Caki2 (cell line): ENCODE data around the gene NT5C1B. TPM values are rescaled to one million over a fixed set of nuclear protein-coding genes. Genes with fewer than 3 reads are reported as not detected.

Experiments used
- DNase-seq: peaks from one replicate; pipeline ENCODE4 v3.0.0-alpha.2; 2015; ENCODE audit warnings: low read depth
- in situ Hi-C: cut with HindIII; loops from 2 replicates; pipeline ENCODE4 v1.10.0; 2016; ENCODE audit warnings: low sequenced_read_pairs, low pct_unique_long_range_greater_than_20kb, mixed read lengths
- total RNA-seq: library from RNA; depleted of rRNA; stranded (reverse); fragments of >200 nt; shearing (Covaris generic); gene quantifications from 2 replicates; pipeline ENCODE4 v1.2.3, GENCODE V29; 2014; ENCODE audit warnings: low replicate concordance; rRNA removed

Gene NT5C1B
- total RNA-seq, 1 experiment from 2014 or later: not detected

DNA sequence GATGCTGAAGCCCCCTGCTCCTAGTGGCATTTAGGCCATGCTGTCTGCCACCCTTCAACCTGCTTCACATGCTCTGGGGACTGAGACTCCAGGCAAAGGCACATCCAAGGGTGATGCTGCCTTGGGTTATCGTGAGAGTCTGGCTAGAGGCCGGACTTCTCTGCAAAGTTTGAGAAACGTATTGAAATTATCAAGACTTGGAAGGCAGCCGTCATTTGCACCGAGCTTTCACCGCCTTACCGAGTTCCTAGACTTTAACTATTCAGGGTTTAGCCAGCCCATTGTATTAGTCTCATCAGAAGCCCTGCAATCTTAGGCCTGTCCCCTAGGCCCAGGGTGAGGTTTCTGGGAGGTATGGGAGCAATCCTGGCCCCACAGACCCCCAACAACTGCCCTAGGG, 62.9 kb downstream of the NT5C1B start:
- in situ Hi-C loops: loop anchor here (25.0 kb wide), 1 partner anchor 1361 kb away; no protein-coding TSS in a partner anchor
- no peak for DNase-seq

DNA sequence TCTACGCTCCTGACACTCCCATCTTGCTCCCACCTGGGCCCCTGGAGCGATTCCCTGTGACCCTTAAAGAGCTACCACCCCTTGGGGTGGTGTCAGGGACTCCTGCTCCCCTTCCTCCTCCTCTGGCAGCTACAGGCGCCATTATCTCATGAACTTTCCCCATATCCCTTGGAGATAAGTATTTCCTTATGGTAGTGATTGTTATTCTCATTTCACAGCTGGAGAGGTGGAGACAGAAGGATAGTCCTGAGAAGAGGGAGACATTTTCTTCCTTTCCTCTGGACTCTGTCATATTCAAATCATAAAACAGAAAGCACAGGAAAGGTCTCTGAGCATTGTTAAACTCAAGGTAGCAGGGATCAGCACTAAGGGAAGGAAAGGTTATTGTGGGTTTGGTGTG, 63.5 kb downstream of the NT5C1B start:
- in situ Hi-C loops: loop anchor here (25.0 kb wide), 1 partner anchor 1361 kb away; no protein-coding TSS in a partner anchor
- DNase-seq: no peak

DNA sequence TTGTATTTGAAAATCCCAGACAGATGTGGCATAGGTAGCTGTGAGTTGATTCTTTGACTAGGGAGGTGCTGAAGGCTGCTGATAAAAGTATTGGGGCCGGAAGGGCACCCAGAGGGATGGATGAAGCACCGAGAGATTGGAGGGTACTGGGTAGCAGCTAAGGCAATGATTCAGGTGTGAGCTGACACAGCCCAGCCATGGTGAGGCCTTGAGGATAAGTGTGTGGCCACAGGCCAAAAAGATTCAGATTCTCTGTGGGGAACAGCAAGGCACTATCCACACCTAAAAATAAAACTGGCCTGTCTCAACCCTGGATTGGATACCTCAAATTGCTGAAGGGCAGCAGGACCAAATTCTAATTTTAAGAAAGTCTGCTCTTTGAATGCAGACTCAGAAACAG, 64.1 kb downstream of the NT5C1B start:
- in situ Hi-C loops: loop anchor here (25.0 kb wide), 1 partner anchor 1362 kb away; no protein-coding TSS in a partner anchor
- no peak for DNase-seq

DNA sequence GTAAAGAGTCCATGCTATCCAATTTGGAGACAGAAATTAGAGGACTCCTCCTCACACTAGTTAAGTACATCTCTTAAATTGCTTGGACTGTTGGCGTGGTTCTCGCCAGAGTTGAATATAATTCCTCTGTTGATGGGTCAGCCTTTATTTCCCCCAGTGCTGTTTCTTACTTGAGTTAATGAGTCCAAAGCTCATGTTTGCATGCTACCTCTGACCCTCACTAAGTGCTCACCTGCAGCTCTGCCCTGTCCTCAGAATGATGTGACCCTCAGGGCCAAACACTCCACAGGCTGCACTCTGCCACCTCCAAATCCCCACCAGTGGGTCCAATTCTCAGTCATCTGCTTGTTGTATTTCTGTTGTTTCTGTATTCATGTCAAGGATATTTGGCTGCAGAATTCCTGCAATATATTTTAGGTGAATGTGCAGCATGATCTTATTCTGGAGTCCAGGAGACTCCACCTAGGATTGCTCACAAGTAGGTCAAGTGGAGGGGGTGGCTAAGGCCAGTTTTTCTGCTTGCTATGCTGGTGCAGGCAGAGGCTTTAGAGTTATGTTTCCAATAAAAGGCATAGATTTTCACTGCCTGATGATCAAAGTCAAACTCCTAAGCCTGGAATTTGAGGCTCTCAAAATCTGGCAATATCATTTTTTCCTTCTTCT, 66.8 kb downstream of the NT5C1B start:
- in situ Hi-C loops: no loop called here
- DNase-seq: no peak

GRCh38 chr2:18520451-18521425, 68.6 kb downstream of the NT5C1B start:
- peak; percentile 62 for DNase-seq
- in situ Hi-C loops: no loop called here

DNA sequence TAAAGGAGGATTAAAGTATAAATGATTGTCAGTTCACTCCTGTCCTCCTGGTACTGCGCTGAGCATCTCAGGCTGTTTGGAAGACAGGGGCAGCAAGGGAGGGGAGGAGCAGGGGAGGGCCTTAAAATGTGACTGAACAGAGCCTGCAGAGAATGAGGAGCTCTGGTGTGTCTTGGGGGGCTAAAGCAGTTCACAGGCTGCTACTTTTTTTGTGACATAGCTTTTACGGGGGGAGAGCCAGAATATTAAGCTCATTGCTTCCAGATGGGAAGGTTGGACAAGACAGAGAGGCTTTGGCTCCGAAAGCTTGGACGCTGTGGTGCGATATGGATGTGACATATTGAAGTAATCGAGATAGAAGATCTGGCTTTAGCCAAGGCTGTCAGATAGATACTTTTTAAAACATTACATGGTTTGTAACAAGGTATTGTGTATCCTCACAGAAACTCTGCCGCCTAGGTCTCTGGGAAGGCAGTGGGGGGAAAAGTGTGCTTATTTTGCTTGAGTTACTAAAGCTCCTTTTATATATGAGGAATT, 69.4 kb downstream of the NT5C1B start:
- DNase-seq: no peak
- in situ Hi-C loops: no loop called here

- peak; percentile 23 for DNase-seq
- in situ Hi-C loops: no loop called here
These were observed 71.0 kb downstream of the NT5C1B start for GRCh38 chr2:18518116-18519111.

GRCh38 chr2:18517386-18517785, 72.0 kb downstream of the NT5C1B start:
- in situ Hi-C loops: no loop called here
- DNase-seq: no peak

DNA sequence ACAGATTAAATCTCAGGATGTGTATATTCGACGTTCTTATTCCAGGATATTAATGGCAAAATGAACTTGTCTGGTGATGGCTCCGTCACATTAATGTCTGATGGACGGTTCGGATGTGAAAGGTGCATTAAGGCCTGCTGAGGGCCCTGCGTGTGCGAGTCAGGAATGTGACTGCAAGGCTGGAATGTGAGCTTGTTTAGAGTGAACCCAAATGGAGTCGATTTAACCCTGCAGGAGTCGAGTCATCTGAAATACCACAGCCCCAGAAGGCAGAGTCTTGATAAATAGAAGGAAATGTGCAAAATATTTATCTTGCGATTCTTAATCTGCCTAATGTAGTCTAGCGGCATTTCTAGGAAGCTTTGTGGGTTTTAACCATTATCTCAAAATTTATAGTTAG, 73.3 kb downstream of the NT5C1B start:
- in situ Hi-C loops: no loop called here
- DNase-seq: peak; percentile 40

DNA sequence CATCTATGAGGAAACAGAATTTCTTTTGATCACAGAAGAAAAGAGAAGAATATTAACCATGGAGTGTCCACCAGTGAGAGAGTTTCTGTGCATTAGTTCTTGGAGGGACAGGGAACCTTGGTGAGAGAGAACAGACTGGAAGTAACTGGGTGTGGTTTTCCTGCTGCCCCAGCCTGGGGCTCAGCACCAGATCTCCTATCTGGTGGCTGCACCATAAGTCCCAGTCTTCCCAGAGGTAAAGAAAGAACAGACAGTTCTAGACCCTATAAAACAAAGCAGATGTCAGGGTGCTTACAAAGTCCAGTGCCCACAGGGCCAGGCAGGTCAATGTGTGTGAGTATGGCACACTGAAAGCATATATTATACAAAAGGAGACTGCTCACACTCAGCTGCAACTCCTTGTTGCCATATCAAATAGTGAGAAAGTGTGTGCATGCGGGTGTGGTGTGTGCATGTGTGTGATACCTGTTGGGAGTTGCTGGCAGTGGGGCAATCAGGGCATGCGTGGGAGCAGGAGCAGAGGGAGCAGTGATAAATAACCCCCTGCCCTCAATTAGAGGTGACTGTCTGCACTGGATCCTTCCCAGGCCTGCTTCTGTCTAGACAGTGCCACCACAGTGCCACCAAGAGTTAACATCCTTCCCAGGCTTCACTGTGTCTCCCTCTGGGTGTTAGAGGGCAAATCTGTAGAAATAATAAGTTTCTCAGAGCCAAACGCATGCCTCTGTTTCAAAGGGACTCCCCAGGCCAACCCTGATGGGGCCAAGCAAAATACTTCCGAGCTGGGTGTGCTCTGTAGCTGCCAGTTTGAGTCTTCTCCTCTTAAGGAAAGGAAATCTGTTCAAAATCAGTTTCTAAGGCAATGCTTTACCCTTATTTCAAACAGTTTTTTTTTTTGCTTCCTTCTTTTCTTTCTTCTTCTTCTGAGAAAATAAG, 74.6 kb downstream of the NT5C1B start:
- DNase-seq: no peak
- in situ Hi-C loops: no loop called here

Other genes starting within 250 kb of the NT5C1B start
- 38.1 and 52.3 TPM in 2 replicates for gene RDH14, start 28.9 kb downstream of the NT5C1B start, total RNA-seq